Adrenal gland (tissue), 19 donors: ENCODE data around the gene STK11IP. TPM values are rescaled to one million over a fixed set of nuclear protein-coding genes. Genes with fewer than 3 reads are reported as not detected.

Experiments used
- DNase-seq, 7 donors: peaks; one replicate each; pipeline ENCODE4 v3.0.0-alpha.2; 2019 to 2020
- H3K27ac ChIP-seq, 5 donors: fragments of 200-600 bp; sonication (generic) in 4 of 5; 1 replicate in 3 of 5; 2 replicates in 2 of 5; pipeline versions ENCODE4 v1.5.1 to v1.8.0; 2016 to 2020; ENCODE audit warnings: mild to moderate bottlenecking in 1 of 5
- H3K27me3 ChIP-seq: fragments of 200-600 bp; 2 replicates; pipeline ENCODE4 v1.8.0; 2021
- H3K36me3 ChIP-seq, 2 donors: fragments of 200-600 bp; replicated peaks in 1 of 2; 1 replicate in 1 of 2; 2 replicates in 1 of 2; pipeline versions ENCODE4 v1.5.1 to v1.8.0; 2018 to 2022
- H3K4me1 ChIP-seq, 2 donors: fragments of 200-600 bp; replicated peaks in 1 of 2; 1 replicate in 1 of 2; 2 replicates in 1 of 2; pipeline versions ENCODE4 v1.5.1 to v1.8.0; 2018 to 2021
- H3K4me3 ChIP-seq, 4 donors: fragments of 200-600 bp; sonication (generic) in 3 of 4; one replicate each; pipeline ENCODE4 v1.5.1; 2016 to 2018
- H3K9me3 ChIP-seq, 3 donors: fragments of 200-600 bp; sonication (generic) in 1 of 3; replicated peaks in 1 of 3; 1 replicate in 2 of 3; 2 replicates in 1 of 3; pipeline versions ENCODE4 v1.5.1 to v1.8.0; 2016 to 2021
- POLR2A ChIP-seq, 2 donors: fragments of 450-650 bp; IDR thresholded peaks; one replicate each; pipeline ENCODE4 v1.6.1; 2017; ENCODE audit warnings: antibody characterized with exemption in 2 of 2, mild to moderate bottlenecking in 2 of 2, moderate library complexity in 1 of 2
- WGBS, 4 donors: extraction: QIAGEN DNeasy Blood & Tissue Kit in 2 of 4; methylation state at CpG; one replicate each; pipeline versions ENCODE4 v1.1.5 to v1.1.7; 2013 to 2017; 5-methylcytosine and 5-hydroxymethylcytosine counted together
- intact Hi-C, 2 donors: fragments of 100-400 bp; cut with DNase I; formaldehyde crosslinking; loops; one replicate each; pipeline versions ENCODE4 v1.14.1 to v1.15.0; 2022 to 2023
- long read RNA-seq, 10 donors: library from polyadenylated mRNA in 3 of 10; unstranded in 2 of 10; stranded (forward) in 1 of 10; transcript quantifications; one replicate each; pipeline ENCODE4 v2.0.0 and lab custom pipeline, GENCODE V29; 2021 to 2026
- polyA plus RNA-seq, 3 donors: library from polyadenylated mRNA; stranded (reverse); fragments of 200-250 nt in 2 of 3; fragments of 350-450 nt in 1 of 3; fragmentation: Illumina TruSeq in 1 of 3; extraction: RNeasy Lipid Tissue Mini Kit (QIAGEN cat#74804) in 1 of 3; gene quantifications; one replicate each; pipeline ENCODE4 v1.2.3, GENCODE V29; 2013 to 2014
- total RNA-seq, 9 donors: library from RNA; depleted of rRNA in 4 of 9; stranded (reverse); fragments of >200 nt in 4 of 9; fragments of 120-200 nt in 1 of 9; fragmentation: NEBNext Ultra II Directional in 1 of 9; extraction: Animal tissue kit (Norgen Biotek cat#: 25700) in 1 of 9; gene quantifications; one replicate each; pipeline versions ENCODE4 v1.1.0 to v1.2.4, GENCODE V29; 2013 to 2023
- TF ChIP-seq, protein P1 (sequence below), 6 experiments: fragments of 450-650 bp in 4 of 6; fragments of 200-600 bp in 2 of 6; sonication (generic) in 1 of 6; IDR thresholded peaks; 1 replicate in 5 of 6; 2 replicates in 1 of 6; pipeline versions ENCODE4 v1.5.1 to v1.8.0; 2016 to 2021; ENCODE audit warnings: antibody characterized with exemption in 6 of 6, mild to moderate bottlenecking in 2 of 6, moderate library complexity in 1 of 6
- donor health status: healthy with polysubstance abuse.
- donor health status: Bipolar disorder and iron deficiency.
- donor health status: DM: yes; HTN: yes; CAD: no.
- donor health status: DM: no; HTN: no; CAD: no.
- donor health status: DM: no; HTN: no; CAD: no.
- donor health status: DM: yes; HTN: yes; CAD: no.

The STK11IP gene
- total RNA-seq (10 to 100 TPM in 7 of 9 donors, 1 to 10 TPM in 2; 5.0 to 43.7 (median 20.2) TPM), polyA plus RNA-seq (10 to 100 TPM; 10.8 to 68.1 (median 47.6) TPM)
- long read RNA-seq, donor 1, partial matches to known transcripts: 0 of 2 reads
- long read RNA-seq, donor 1, other reads (novel, unspliced or antisense): 0 of 2 reads
- long read RNA-seq, donor 2, partial matches to known transcripts: 0 of 1 reads
- long read RNA-seq, donor 2, other reads (novel, unspliced or antisense): 0 of 1 reads
- long read RNA-seq, donor 3: 0 reads
- long read RNA-seq, donor 4: 0 reads
- long read RNA-seq, donor 5, transcript STK11IP-204 (25 exons, 3,615 nt): major isoform, 14 of 47 reads
- long read RNA-seq, donor 5, partial matches to known transcripts: 8 of 47 reads
- long read RNA-seq, donor 5, other reads (novel, unspliced or antisense): 25 of 47 reads
- long read RNA-seq, donor 6, partial matches to known transcripts: 1 of 4 reads
- long read RNA-seq, donor 6, other reads (novel, unspliced or antisense): 2 of 4 reads
- long read RNA-seq, donor 7: 0 reads
- long read RNA-seq, donor 8, partial matches to known transcripts: 0 of 6 reads
- long read RNA-seq, donor 8, other reads (novel, unspliced or antisense): 5 of 6 reads
- long read RNA-seq, donor 9, partial matches to known transcripts: 0 of 2 reads
- long read RNA-seq, donor 9, other reads (novel, unspliced or antisense): 0 of 2 reads
- long read RNA-seq, donor 10: 0 reads

GRCh38 chr2:219597552-219598307, at the start of gene STK11IP:
Gene STK11IP, plus strand, starts transcription at chr2:219597857. Its CDS starts 263 bp downstream, at chr2:219598120.
- peak within 1 kb of the TSS; percentile 81 to 98 (median 92) for H3K27ac ChIP-seq
- no peaks in the 10 kb centered on the region for H3K27me3 ChIP-seq
- 0 to 1% (median 0%) methylated on average over 22 to 57 of the region's 57 CpGs for WGBS, 4 donors
- peak; percentile 95 to 96 for TF ChIP-seq POLR2A (IDR thresholded peaks at IDR 0.05)
- TF ChIP-seq, protein P1, sequence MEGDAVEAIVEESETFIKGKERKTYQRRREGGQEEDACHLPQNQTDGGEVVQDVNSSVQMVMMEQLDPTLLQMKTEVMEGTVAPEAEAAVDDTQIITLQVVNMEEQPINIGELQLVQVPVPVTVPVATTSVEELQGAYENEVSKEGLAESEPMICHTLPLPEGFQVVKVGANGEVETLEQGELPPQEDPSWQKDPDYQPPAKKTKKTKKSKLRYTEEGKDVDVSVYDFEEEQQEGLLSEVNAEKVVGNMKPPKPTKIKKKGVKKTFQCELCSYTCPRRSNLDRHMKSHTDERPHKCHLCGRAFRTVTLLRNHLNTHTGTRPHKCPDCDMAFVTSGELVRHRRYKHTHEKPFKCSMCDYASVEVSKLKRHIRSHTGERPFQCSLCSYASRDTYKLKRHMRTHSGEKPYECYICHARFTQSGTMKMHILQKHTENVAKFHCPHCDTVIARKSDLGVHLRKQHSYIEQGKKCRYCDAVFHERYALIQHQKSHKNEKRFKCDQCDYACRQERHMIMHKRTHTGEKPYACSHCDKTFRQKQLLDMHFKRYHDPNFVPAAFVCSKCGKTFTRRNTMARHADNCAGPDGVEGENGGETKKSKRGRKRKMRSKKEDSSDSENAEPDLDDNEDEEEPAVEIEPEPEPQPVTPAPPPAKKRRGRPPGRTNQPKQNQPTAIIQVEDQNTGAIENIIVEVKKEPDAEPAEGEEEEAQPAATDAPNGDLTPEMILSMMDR (IDR thresholded peaks at IDR 0.05): no peak
- peaks cover 0 to 14% of the 10 kb centered on the region in 2 donors for H3K36me3 ChIP-seq
- peaks cover 4 to 10% of the 10 kb centered on the region in 2 donors for H3K4me1 ChIP-seq
- peak within 1 kb of the TSS; percentile 7 to 93 (median 52) for H3K4me3 ChIP-seq
- no peaks in the 10 kb centered on the region for H3K9me3 ChIP-seq
- peak; percentile 96 to 99 (median 99) for DNase-seq
- intact Hi-C loops: no loop called here

DNA sequence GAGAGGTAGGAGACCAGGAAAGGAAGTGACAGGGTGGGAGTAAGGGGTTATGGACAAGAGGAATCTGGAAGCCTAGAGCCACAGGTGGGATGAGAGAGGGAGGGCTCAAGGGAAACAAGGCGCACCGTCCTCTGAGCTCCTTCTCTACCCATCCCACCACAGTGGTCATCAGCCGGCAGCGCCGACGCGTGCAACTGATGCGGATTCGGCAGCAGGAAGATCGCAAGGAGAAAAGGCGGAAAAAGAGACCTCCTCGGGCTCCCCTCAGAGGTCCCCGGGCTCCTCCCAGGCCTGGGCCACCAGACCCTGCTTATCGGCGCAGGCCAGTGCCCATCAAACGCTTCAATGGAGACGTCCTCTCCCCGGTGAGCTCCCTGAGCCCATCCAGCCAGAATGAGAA, 48.7 kb upstream of the STK11IP start:
- Histone ChIP-seq H3K36me3 (no peaks in the 10 kb centered on the region), H3K27me3 (no peaks in the 10 kb centered on the region), H3K4me3 (no peak overlapping the region), H3K9me3 (no peaks in the 10 kb centered on the region), H3K4me1 (peaks cover 14 to 23% of the 10 kb centered on the region in 2 donors), H3K27ac (no peak overlapping the region)
- DNase-seq: no peak
- TF ChIP-seq, protein P1 (IDR thresholded peaks at IDR 0.05): no peak
- no peak for TF ChIP-seq POLR2A (IDR thresholded peaks at IDR 0.05)
- WGBS, 4 donors: 89 to 98% (median 96%) methylated on average over 14 to 18 of the region's 18 CpGs
- intact Hi-C loops: no loop called here

DNA sequence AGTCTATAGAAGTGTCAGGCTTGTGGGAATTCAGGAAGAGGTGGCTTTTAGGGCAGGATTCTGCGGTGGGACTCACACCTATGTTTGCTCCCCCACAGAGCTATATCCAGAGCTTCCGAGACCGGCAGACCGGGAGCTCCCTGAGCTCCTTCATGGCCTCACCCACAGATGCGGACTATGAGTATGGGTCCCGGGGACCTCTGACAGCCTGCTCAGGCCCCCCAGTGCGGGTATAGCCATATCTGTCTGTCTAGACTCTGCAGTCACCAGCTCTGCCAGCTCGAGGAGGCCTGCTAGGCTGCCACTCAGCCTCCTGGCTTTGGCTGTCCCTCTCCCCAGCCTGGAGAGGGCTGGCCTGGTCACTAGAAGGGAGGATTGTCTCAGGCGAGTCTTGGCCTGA, 48.0 kb upstream of the STK11IP start:
- H3K9me3 ChIP-seq: no peaks in the 10 kb centered on the region

More for the DNA sequence above, 48.0 kb upstream of the STK11IP start:
- H3K27ac ChIP-seq: no peak overlapping the region
- 91 to 100% (median 93%) methylated on average over 1 to 9 of the region's 9 CpGs for WGBS, 4 donors
- no peak for DNase-seq
- TF ChIP-seq POLR2A (IDR thresholded peaks at IDR 0.05): no peak
- TF ChIP-seq, protein P1 (IDR thresholded peaks at IDR 0.05): no peak
- no peaks in the 10 kb centered on the region for H3K36me3 ChIP-seq
- no peaks in the 10 kb centered on the region for H3K27me3 ChIP-seq
- peaks cover 14 to 16% of the 10 kb centered on the region in 2 donors for H3K4me1 ChIP-seq
- intact Hi-C loops: no loop called here
- H3K4me3 ChIP-seq: no peak overlapping the region
